NCI-H345 treated with DMSO at 0.1 percent for 48 hours (cell line): Measurements from ENCODE around the gene ADISSP.

ENCODE experiments used
- DNase-seq: peaks from one replicate; lab custom pipeline; 2025; ENCODE audit not compliant: unreplicated experiment; lab: John Stamatoyannopoulos, UW

ADISSP gene

GRCh38 chr20:3767427-3768341, at the start of gene ADISSP:
TSS of gene ADISSP (minus strand) at chr20:3767753. CDS start at chr20:3760100, 7,653 bp downstream.
- DNase-seq = peak; percentile 99

- DNase-seq = no peak
Measured at GRCh38 chr20:3815703-3816315, 48.3 kb upstream of the ADISSP start.

GRCh38 chr20:3814928-3815495, 47.5 kb upstream of the ADISSP start:
- no peak for DNase-seq

- DNase-seq = no peak
Measured at GRCh38 chr20:3813848-3814581, 46.5 kb upstream of the ADISSP start.

- no peak for DNase-seq
Measured at GRCh38 chr20:3812975-3813847, 45.7 kb upstream of the ADISSP start.

GRCh38 chr20:3812259-3812681, 44.7 kb upstream of the ADISSP start:
- DNase-seq = no peak

- DNase-seq = peak; percentile 93
Measured at GRCh38 chr20:3811467-3812258, 44.1 kb upstream of the ADISSP start.

- DNase-seq = no peak
Measured at GRCh38 chr20:3808544-3808943, 41.0 kb upstream of the ADISSP start.

- DNase-seq = no peak
Measured at GRCh38 chr20:3804781-3805180, 37.2 kb upstream of the ADISSP start.

GRCh38 chr20:3804254-3804751, 36.8 kb upstream of the ADISSP start:
- no peak for DNase-seq

GRCh38 chr20:3803854-3804253, 36.3 kb upstream of the ADISSP start:
- DNase-seq = no peak

GRCh38 chr20:3803289-3803688, 35.7 kb upstream of the ADISSP start:
- DNase-seq = no peak

GRCh38 chr20:3802524-3803239, 35.1 kb upstream of the ADISSP start:
- no peak for DNase-seq

- no peak for DNase-seq
Measured at GRCh38 chr20:3801846-3802245, 34.3 kb upstream of the ADISSP start.

GRCh38 chr20:3801299-3801698, 33.7 kb upstream of the ADISSP start:
- no peak for DNase-seq

GRCh38 chr20:3800878-3801260, 33.3 kb upstream of the ADISSP start:
- no peak for DNase-seq

- DNase-seq = no peak
Measured at GRCh38 chr20:3800256-3800877, 32.8 kb upstream of the ADISSP start.

- DNase-seq = no peak
Measured at GRCh38 chr20:3798908-3799248, 31.3 kb upstream of the ADISSP start.
